ENCODE results near the gene NID1. TPM values are rescaled to one million over a fixed set of nuclear protein-coding genes. Genes with fewer than 3 reads are reported as not detected.

NID1 gene
- total RNA-seq, 2 experiments from 2014 or later, result not detected

GRCh38 chr1:236002572-236002971 is 62.3 kb downstream of the NID1 start:
- no peak for DNase-seq (ENCODE audit: low spot score)
- H3K9me2 ChIP-seq (ENCODE audit: insufficient read depth, low read length), result no peaks in the 10 kb centered on the region
- no peaks in the 10 kb centered on the region for H3K79me2 ChIP-seq (ENCODE audit: insufficient read depth, low read depth, low read length)
- no peaks in the 10 kb centered on the region for H3K9me3 ChIP-seq (ENCODE audit: low read length)
- no peaks in the 10 kb centered on the region for H3K4me1 ChIP-seq (ENCODE audit: insufficient read depth, low read length, poor library complexity, severe bottlenecking)
- TF ChIP-seq EZH2phosphoT487 (IDR thresholded peaks at IDR 0.05; ENCODE audit: borderline replicate concordance, low read depth, low read length), result no peak
- TF ChIP-seq, protein P1, sequence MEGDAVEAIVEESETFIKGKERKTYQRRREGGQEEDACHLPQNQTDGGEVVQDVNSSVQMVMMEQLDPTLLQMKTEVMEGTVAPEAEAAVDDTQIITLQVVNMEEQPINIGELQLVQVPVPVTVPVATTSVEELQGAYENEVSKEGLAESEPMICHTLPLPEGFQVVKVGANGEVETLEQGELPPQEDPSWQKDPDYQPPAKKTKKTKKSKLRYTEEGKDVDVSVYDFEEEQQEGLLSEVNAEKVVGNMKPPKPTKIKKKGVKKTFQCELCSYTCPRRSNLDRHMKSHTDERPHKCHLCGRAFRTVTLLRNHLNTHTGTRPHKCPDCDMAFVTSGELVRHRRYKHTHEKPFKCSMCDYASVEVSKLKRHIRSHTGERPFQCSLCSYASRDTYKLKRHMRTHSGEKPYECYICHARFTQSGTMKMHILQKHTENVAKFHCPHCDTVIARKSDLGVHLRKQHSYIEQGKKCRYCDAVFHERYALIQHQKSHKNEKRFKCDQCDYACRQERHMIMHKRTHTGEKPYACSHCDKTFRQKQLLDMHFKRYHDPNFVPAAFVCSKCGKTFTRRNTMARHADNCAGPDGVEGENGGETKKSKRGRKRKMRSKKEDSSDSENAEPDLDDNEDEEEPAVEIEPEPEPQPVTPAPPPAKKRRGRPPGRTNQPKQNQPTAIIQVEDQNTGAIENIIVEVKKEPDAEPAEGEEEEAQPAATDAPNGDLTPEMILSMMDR (conservative IDR thresholded peaks at IDR 0.05; ENCODE audit: low read length), result no peak
- no peaks in the 10 kb centered on the region for H3K36me3 ChIP-seq (ENCODE audit: insufficient read depth, low read length)
- CTCF ChIA-PET (ENCODE audit: unreplicated experiment), result no interaction called here
- H3K27ac ChIP-seq (ENCODE audit: low read depth, low read length, poor library complexity, severe bottlenecking), result no peak overlapping the region
- POLR2A ChIA-PET, result no interaction called here
- H3K4me3 ChIP-seq (ENCODE audit: low read depth, low read length, poor library complexity, severe bottlenecking), result no peak overlapping the region
- no peak overlapping the region for H3K4me2 ChIP-seq (ENCODE audit: low read length)
- H2AFZ ChIP-seq (ENCODE audit: low read length), result no peak overlapping the region
- no TSS peak for BruUV-seq (replicated peaks)
- H4K20me1 ChIP-seq (ENCODE audit: insufficient read depth, low read length), result no peaks in the 10 kb centered on the region
- intact Hi-C loops (cut with micrococcal nuclease; ENCODE audit: unreplicated experiment), result no loop called here

DNA sequence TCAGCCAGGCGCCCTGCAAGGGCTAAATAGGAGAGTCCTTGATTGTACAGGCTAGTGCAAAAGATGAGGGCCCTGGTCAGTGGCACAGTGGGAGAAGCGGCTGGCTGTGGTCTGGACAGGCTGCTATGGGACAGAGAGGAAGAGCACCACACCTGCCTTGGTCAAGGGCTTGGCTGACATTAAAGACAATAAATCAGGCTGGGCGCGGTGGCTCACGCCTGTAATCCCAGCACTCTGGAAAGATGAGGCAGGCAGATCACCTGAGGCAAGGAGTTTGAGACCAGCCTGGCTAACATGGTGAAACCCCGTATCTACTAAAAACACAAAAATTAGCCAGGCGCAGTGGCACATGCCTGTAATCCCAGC is 62.9 kb downstream of the NID1 start:
- no peak overlapping the region for H3K27ac ChIP-seq (ENCODE audit: low read depth, low read length, poor library complexity, severe bottlenecking)

DNA sequence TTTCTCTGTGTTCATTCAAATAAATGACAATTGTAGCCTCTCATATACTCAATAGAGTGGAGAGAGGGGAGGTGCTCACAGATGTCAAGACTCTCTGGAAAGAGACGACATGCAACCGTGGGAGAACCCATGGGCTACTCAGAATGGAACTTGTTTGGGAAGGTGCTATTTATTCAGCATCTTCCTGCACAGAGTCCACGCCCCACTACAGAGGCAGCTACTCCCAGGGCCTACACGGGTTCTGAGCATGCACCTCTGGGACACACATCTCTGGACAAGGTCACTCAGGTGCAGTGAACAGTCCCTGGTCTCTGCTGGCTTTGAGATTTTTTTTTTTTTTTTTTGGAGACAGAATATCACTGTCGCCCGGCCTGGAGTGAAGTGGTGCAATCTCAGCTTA is 64.1 kb downstream of the NID1 start:
- H3K4me2 ChIP-seq (ENCODE audit: low read length), result no peak overlapping the region
- no peak overlapping the region for H3K4me3 ChIP-seq (ENCODE audit: low read depth, low read length, poor library complexity, severe bottlenecking)
- no peaks in the 10 kb centered on the region for H3K9me2 ChIP-seq (ENCODE audit: insufficient read depth, low read length)
- no peaks in the 10 kb centered on the region for H4K20me1 ChIP-seq (ENCODE audit: insufficient read depth, low read length)
- BruUV-seq (replicated peaks), result no TSS peak
- intact Hi-C loops (cut with micrococcal nuclease; ENCODE audit: unreplicated experiment), result no loop called here
- no peaks in the 10 kb centered on the region for H3K9me3 ChIP-seq (ENCODE audit: low read length)
- DNase-seq (ENCODE audit: low spot score), result no peak
- no peaks in the 10 kb centered on the region for H3K79me2 ChIP-seq (ENCODE audit: insufficient read depth, low read depth, low read length)
- H3K36me3 ChIP-seq (ENCODE audit: insufficient read depth, low read length), result no peaks in the 10 kb centered on the region
- CTCF ChIA-PET (ENCODE audit: unreplicated experiment), result no interaction called here
- no peak overlapping the region for H3K27ac ChIP-seq (ENCODE audit: low read depth, low read length, poor library complexity, severe bottlenecking)
- POLR2A ChIA-PET, result interaction anchor here (1.0 kb wide), 2 partner anchors 17 to 29 kb away, joined by 3 read pairs; no protein-coding TSS in a partner anchor
- H3K4me1 ChIP-seq (ENCODE audit: insufficient read depth, low read length, poor library complexity, severe bottlenecking), result no peaks in the 10 kb centered on the region
- H2AFZ ChIP-seq (ENCODE audit: low read length), result no peak overlapping the region
- TF ChIP-seq EZH2phosphoT487 (IDR thresholded peaks at IDR 0.05; ENCODE audit: borderline replicate concordance, low read depth, low read length), result no peak

More for the DNA sequence above, 62.9 kb downstream of the NID1 start:
- CTCF ChIA-PET (ENCODE audit: unreplicated experiment), result no interaction called here
- Histone ChIP-seq H3K36me3 (ENCODE audit: insufficient read depth, low read length) (no peaks in the 10 kb centered on the region), H2AFZ (ENCODE audit: low read length) (no peak overlapping the region), H3K9me3 (ENCODE audit: low read length) (no peaks in the 10 kb centered on the region), H3K79me2 (ENCODE audit: insufficient read depth, low read depth, low read length) (no peaks in the 10 kb centered on the region), H4K20me1 (ENCODE audit: insufficient read depth, low read length) (no peaks in the 10 kb centered on the region), H3K4me1 (ENCODE audit: insufficient read depth, low read length, poor library complexity, severe bottlenecking) (no peaks in the 10 kb centered on the region), H3K9me2 (ENCODE audit: insufficient read depth, low read length) (no peaks in the 10 kb centered on the region), H3K4me3 (ENCODE audit: low read depth, low read length, poor library complexity, severe bottlenecking) (no peak overlapping the region), H3K4me2 (ENCODE audit: low read length) (no peak overlapping the region)
- TF ChIP-seq, protein P1 (conservative IDR thresholded peaks at IDR 0.05; ENCODE audit: low read length), result no peak
- no peak for TF ChIP-seq EZH2phosphoT487 (IDR thresholded peaks at IDR 0.05; ENCODE audit: borderline replicate concordance, low read depth, low read length)
- POLR2A ChIA-PET, result no interaction called here
- no TSS peak for BruUV-seq (replicated peaks)
- no peak for DNase-seq (ENCODE audit: low spot score)
- intact Hi-C loops (cut with micrococcal nuclease; ENCODE audit: unreplicated experiment), result no loop called here

All from OCI-LY7 (cell line).